ENCODE measurements around the gene CPLX1. TPM values are rescaled to one million over a fixed set of nuclear protein-coding genes. Genes with fewer than 3 reads are reported as not detected.

The CPLX1 gene
- polyA plus RNA-seq, 3 donors, result not detected

- H3K4me1 ChIP-seq (ENCODE audit: control insufficient read depth in 1 of 2, insufficient read depth in 2 of 2, low read length in 2 of 2), result no peaks in the 10 kb centered on the region
- Mint-ChIP-seq H3K27ac (no peak overlapping the region), H3K27me3 (ENCODE audit: low read depth in 3 of 3) (peaks cover 0 to 2% (median 0%) of the 10 kb centered on the region in 3 donors), H3K4me1 (no peaks in the 10 kb centered on the region), H3K9me3 (peaks cover 0 to 12% (median 2%) of the 10 kb centered on the region in 7 donors), H3K4me3 (no peak overlapping the region), H3K36me3 (peaks cover 76 to 93% of the 10 kb centered on the region in 2 donors)
- no peaks in the 10 kb centered on the region for H3K27me3 ChIP-seq (ENCODE audit: control insufficient read depth in 2 of 2, insufficient read depth in 2 of 2, low read length in 2 of 2)
- TF ChIP-seq CTCF (IDR thresholded peaks at IDR 0.05), result no peak
- no peak overlapping the region for H3K9ac ChIP-seq (ENCODE audit: insufficient read depth, low read length, poor library complexity, severe bottlenecking)
- WGBS (ENCODE audit: insufficient coverage), result 96% methylated on average over 15 of the region's 15 CpGs
- H3K79me2 ChIP-seq (ENCODE audit: insufficient read depth, low read length), result no peaks in the 10 kb centered on the region
- peaks cover 92 to 100% of the 10 kb centered on the region in 2 donors for H3K36me3 ChIP-seq (replicated peaks in 1 of 2; ENCODE audit: control insufficient read depth in 1 of 2, insufficient read depth in 2 of 2, low read length in 2 of 2)
- H3K4me2 ChIP-seq (replicated peaks; ENCODE audit: extremely low read depth, low read length, poor library complexity, severe bottlenecking), result no peak overlapping the region
- peaks cover 33% of the 10 kb centered on the region for H4K20me1 ChIP-seq (ENCODE audit: insufficient read depth, low read length)
- intact Hi-C loops (cut with micrococcal nuclease), result no loop called here
- no peak overlapping the region for H2AFZ ChIP-seq (ENCODE audit: insufficient read depth, low read depth, low read length, poor library complexity, severe bottlenecking)
- no peak overlapping the region for H3K4me3 ChIP-seq (replicated peaks in 1 of 3; ENCODE audit: low read depth in 2 of 3, low read length in 3 of 3)
- H3K9me3 ChIP-seq (replicated peaks in 1 of 2; ENCODE audit: control insufficient read depth in 1 of 2, insufficient read depth in 1 of 2, low read length in 2 of 2), result peaks cover 0 to 4% of the 10 kb centered on the region in 2 donors
- no peak for DNase-seq
- no peak overlapping the region for H3K27ac ChIP-seq (ENCODE audit: low read depth in 1 of 2, low read length in 2 of 2)
These were observed 43.8 kb upstream of the CPLX1 start for GRCh38 chr4:869776-870175.

- H3K36me3 ChIP-seq (replicated peaks in 1 of 2; ENCODE audit: control insufficient read depth in 1 of 2, insufficient read depth in 2 of 2, low read length in 2 of 2), result peaks cover 92 to 100% of the 10 kb centered on the region in 2 donors
- H3K36me3 Mint-ChIP-seq, result peaks cover 73 to 93% of the 10 kb centered on the region in 2 donors
- no peaks in the 10 kb centered on the region for H3K4me1 Mint-ChIP-seq
These were observed 42.5 kb upstream of the CPLX1 start for GRCh38 chr4:868421-868820.

More at GRCh38 chr4:868421-868820, 42.5 kb upstream of the CPLX1 start:
- Histone ChIP-seq H3K9me3 (replicated peaks in 1 of 2; ENCODE audit: control insufficient read depth in 1 of 2, insufficient read depth in 1 of 2, low read length in 2 of 2) (peaks cover 0 to 4% of the 10 kb centered on the region in 2 donors), H3K4me3 (replicated peaks in 1 of 3; ENCODE audit: low read depth in 2 of 3, low read length in 3 of 3) (no peak overlapping the region), H4K20me1 (ENCODE audit: insufficient read depth, low read length) (peaks cover 33% of the 10 kb centered on the region), H3K27ac (ENCODE audit: low read depth in 1 of 2, low read length in 2 of 2) (no peak overlapping the region), H2AFZ (ENCODE audit: insufficient read depth, low read depth, low read length, poor library complexity, severe bottlenecking) (no peak overlapping the region), H3K4me1 (ENCODE audit: control insufficient read depth in 1 of 2, insufficient read depth in 2 of 2, low read length in 2 of 2) (no peaks in the 10 kb centered on the region), H3K27me3 (ENCODE audit: control insufficient read depth in 2 of 2, insufficient read depth in 2 of 2, low read length in 2 of 2) (no peaks in the 10 kb centered on the region), H3K79me2 (ENCODE audit: insufficient read depth, low read length) (no peaks in the 10 kb centered on the region), H3K9ac (ENCODE audit: insufficient read depth, low read length, poor library complexity, severe bottlenecking) (no peak overlapping the region), H3K4me2 (replicated peaks; ENCODE audit: extremely low read depth, low read length, poor library complexity, severe bottlenecking) (no peak overlapping the region)
- Mint-ChIP-seq H3K9me3 (peaks cover 0 to 12% (median 2%) of the 10 kb centered on the region in 7 donors), H3K4me3 (no peak overlapping the region), H3K27me3 (ENCODE audit: low read depth in 3 of 3) (peaks cover 0 to 2% (median 0%) of the 10 kb centered on the region in 3 donors), H3K27ac (no peak overlapping the region)
- 96% methylated on average over 21 of the region's 21 CpGs for WGBS (ENCODE audit: insufficient coverage)
- intact Hi-C loops (cut with micrococcal nuclease), result no loop called here
- DNase-seq, result no peak
- TF ChIP-seq CTCF (IDR thresholded peaks at IDR 0.05), result no peak
